K562 (cell line): ENCODE measurements around the gene AIFM3. TPM values are rescaled to one million over a fixed set of nuclear protein-coding genes. Genes with fewer than 3 reads are reported as not detected.

Experiments
- ATAC-seq: fragments of 200-7000 bp; cut with Tn5 transposase; 3 replicates; pipeline ENCODE4 v1.9.1; 2020; ENCODE audit warnings: moderate library complexity
- BruUV-seq: library from RNA; stranded (reverse); fragments of 400-500 nt; replicated peaks from 2 replicates; lab custom pipeline; 2021; lab: Mats Ljungman, UMichigan
- CTCF ChIA-PET: fragments of 300-600 bp; formaldehyde crosslinking; extraction: SDS; loops from one replicate; lab custom pipeline; 2021; ENCODE audit warnings: low intra/inter-chr PET ratio; lab: Yijun Ruan, JAX
- POLR2A ChIA-PET: fragments of 300-600, 350-650 bp; sonication (Branson Sonifier 250); formaldehyde crosslinking; extraction: SDS; loops from one replicate; lab custom pipeline; 2021; ENCODE audit warnings: antibody characterized with exemption, inconsistent platforms; lab: Yijun Ruan, JAX
- DNase-seq, 4 experiments: peaks; one replicate each; pipeline versions ENCODE4 v3.0.0 to v3.0.0-alpha.2; 2011 to 2018; ENCODE audit warnings: low spot score in 3 of 4, mixed read lengths in 3 of 4; ENCODE audit errors: extremely low read depth in 1 of 4
- FAIRE-seq: peaks from 2 replicates; lab custom pipeline; 2011; peaks lifted over from hg19 to GRCh38; lab: Jason Lieb, UNC
- H2AFZ ChIP-seq: 2 replicates; pipeline ENCODE4 v1.6.0; 2011; ENCODE audit warnings: low read depth, low read length, control low read depth, inconsistent platforms
- H3K27ac ChIP-seq: fragments of 200-600 bp; 3 replicates; pipeline ENCODE4 v1.8.0; 2011; ENCODE audit warnings: low read depth, mild to moderate bottlenecking, control low read depth, inconsistent platforms, low read length, moderate library complexity, mixed read lengths; ENCODE audit errors: extremely low read depth
- H3K27me3 ChIP-seq, 2 experiments: fragments of 300-600 bp in 1 of 2; 2 replicates in 1 of 2; 3 replicates in 1 of 2; pipeline versions ENCODE4 v1.6.0 to v1.8.0; 2011; ENCODE audit warnings: inconsistent platforms in 2 of 2, low read length in 2 of 2, mild to moderate bottlenecking in 1 of 2, mixed read lengths in 1 of 2, moderate library complexity in 1 of 2; ENCODE audit not compliant: control insufficient read depth in 2 of 2, insufficient read depth in 2 of 2
- H3K36me3 ChIP-seq: fragments of 300-600 bp; 3 replicates; pipeline ENCODE4 v1.8.0; 2011; ENCODE audit warnings: mild to moderate bottlenecking, low read length, inconsistent platforms; ENCODE audit not compliant: control insufficient read depth, insufficient read depth
- H3K4me1 ChIP-seq, 2 experiments: fragments of 200-600 bp in 1 of 2; replicated peaks in 1 of 2; 2 replicates in 1 of 2; 3 replicates in 1 of 2; pipeline versions ENCODE4 v1.5.1 to v1.8.0; 2011; ENCODE audit warnings: inconsistent platforms in 2 of 2, low read length in 2 of 2, mild to moderate bottlenecking in 1 of 2, mixed read lengths in 1 of 2, moderate library complexity in 1 of 2; ENCODE audit not compliant: control insufficient read depth in 2 of 2, insufficient read depth in 2 of 2
- H3K4me2 ChIP-seq: 2 replicates; pipeline ENCODE4 v1.6.1; 2011; ENCODE audit warnings: low read length, control low read depth, inconsistent platforms, mixed read lengths; ENCODE audit not compliant: insufficient read depth
- H3K4me3 ChIP-seq: fragments of 200-600 bp; sonication (generic), shearing (Covaris generic); 2 replicates; pipeline ENCODE4 v1.5.1; 2016; ENCODE audit warnings: control low read depth, inconsistent platforms
- H3K79me2 ChIP-seq: fragments of 200-600 bp; 3 replicates; pipeline ENCODE4 v1.8.0; 2011; ENCODE audit warnings: low read length, inconsistent platforms; ENCODE audit not compliant: control insufficient read depth, insufficient read depth
- H3K9ac ChIP-seq, 2 experiments: 2 replicates each; pipeline versions ENCODE4 v1.6.0 to v1.6.1; 2011; ENCODE audit warnings: low read depth in 2 of 2, low read length in 2 of 2, control low read depth in 1 of 2, inconsistent platforms in 1 of 2, mild to moderate bottlenecking in 1 of 2, mixed read lengths in 1 of 2; ENCODE audit not compliant: insufficient read depth in 1 of 2
- H3K9me1 ChIP-seq: one replicate; pipeline ENCODE4 v1.6.0; 2011; ENCODE audit warnings: inconsistent platforms, mild to moderate bottlenecking, low read length, moderate library complexity; ENCODE audit not compliant: control insufficient read depth, insufficient read depth
- H3K9me3 ChIP-seq: replicated peaks from 2 replicates; pipeline ENCODE4 v1.5.1; 2011; ENCODE audit warnings: low read depth, low read length, inconsistent platforms; ENCODE audit not compliant: control insufficient read depth, insufficient read depth
- H4K20me1 ChIP-seq: replicated peaks from 2 replicates; pipeline ENCODE4 v1.6.1; 2011; ENCODE audit warnings: low read length, inconsistent platforms, mixed read lengths; ENCODE audit not compliant: control insufficient read depth, insufficient read depth
- BHLHE40 ChIP-seq: IDR thresholded peaks from 2 replicates; pipeline ENCODE4 v1.6.1; 2011; ENCODE audit warnings: low read length, improper control_type of control experiment
- E2F6 ChIP-seq, 2 experiments: IDR thresholded peaks; 2 replicates each; pipeline ENCODE4 v1.6.1; 2011; ENCODE audit warnings: borderline replicate concordance in 1 of 2, control low read depth in 1 of 2, low read depth in 1 of 2, low read length in 1 of 2, mild to moderate bottlenecking in 1 of 2, mixed read lengths in 1 of 2, moderate library complexity in 1 of 2; ENCODE audit not compliant: insufficient read depth in 1 of 2, insufficient read length in 1 of 2, poor library complexity in 1 of 2, severe bottlenecking in 1 of 2; ENCODE audit errors: extremely low read depth in 1 of 2
- HMGXB4 ChIP-seq: sonication (generic); formaldehyde crosslinking; IDR thresholded peaks from 2 replicates; pipeline ENCODE4 v1.8.1; 2023; ENCODE audit warnings: mild to moderate bottlenecking, missing genetic modification reagents
- NR2F6 ChIP-seq: fragments of 450-650 bp; formaldehyde crosslinking; IDR thresholded peaks from 2 replicates; pipeline ENCODE4 v1.4.0; 2020; ENCODE audit warnings: mild to moderate bottlenecking
- REST ChIP-seq, 2 experiments: fragments of 450-650 bp; formaldehyde crosslinking in 1 of 2; IDR thresholded peaks; 2 replicates each; pipeline versions ENCODE4 v1.4.0 to v1.6.1; 2014 to 2020; ENCODE audit warnings: mild to moderate bottlenecking in 2 of 2, borderline replicate concordance in 1 of 2, low read depth in 1 of 2
- SIRT6 ChIP-seq: IDR thresholded peaks from one replicate; pipeline ENCODE4 v1.6.1; 2012; ENCODE audit warnings: low read depth, mild to moderate bottlenecking, control low read depth, inconsistent platforms, low read length, moderate library complexity
- WGBS: fragments of 100-300 bp; shearing (Covaris generic); methylation state at CpG from one replicate; pipeline ENCODE4 v1.1.6; 2016; ENCODE audit warnings: low coverage, mixed read lengths; ENCODE audit not compliant: insufficient coverage; ENCODE audit errors: missing lambda C conversion rate; 5-methylcytosine and 5-hydroxymethylcytosine counted together
- in situ Hi-C: fragments of 300-500 bp; cut with MboI; formaldehyde crosslinking; loops from 4 replicates; pipeline ENCODE4 v1.15.0; 2018; ENCODE audit warnings: inconsistent platforms, mixed read lengths
- intact Hi-C: fragments of 100-400 bp; cut with micrococcal nuclease; formaldehyde crosslinking; loops from 2 replicates; pipeline ENCODE4 v1.14.2; 2022
- polyA plus RNA-seq, 8 experiments: library from polyadenylated mRNA; depleted of rRNA in 4 of 8; stranded (reverse) in 5 of 8; unstranded in 3 of 8; fragments of >200 nt; fragmentation: Nextera tagmentation in 2 of 8; fragmentation: Illumina TruSeq in 1 of 8; extraction: Ambion mirVana in 2 of 8; extraction: Trizol in 1 of 8; gene quantifications; 2 replicates each; pipeline versions ENCODE4 v1.2.1 to v1.2.3, GENCODE V29; 2011 to 2014; ENCODE audit warnings: inconsistent platforms in 1 of 8, missing spikeins in 1 of 8
- total RNA-seq, 7 experiments: library from RNA; depleted of rRNA in 6 of 7; stranded (reverse); fragments of >200 nt in 6 of 7; fragmentation: Illumina TruSeq in 2 of 7; extraction: Trizol in 2 of 7; gene quantifications; 2 replicates each; pipeline versions ENCODE4 v1.2.1 to v1.2.3, GENCODE V29; 2011 to 2021; ENCODE audit warnings: low replicate concordance in 1 of 7

The AIFM3 gene
- total and polyA plus RNA-seq, 9 of the 15 experiments (the other 6 are each of a cell fraction or from before 2014, with no cell fraction given) = 0.03 to 0.20 (median 0.07) TPM; not detected in 1

- Histone ChIP-seq H3K27me3 (peaks cover 21 to 36% of the 10 kb centered on the region in 2 experiments; a peak in 4 of 5 replicates), H2AFZ (peak overlapping the region; percentile 24; the same call in 1 of the 2 replicates), H3K79me2 (peaks cover 23% of the 10 kb centered on the region), H4K20me1 (no peaks in the 10 kb centered on the region; the same call in 1 of the 2 replicates), H3K9ac (peak overlapping the region in 1 of 2 experiments; percentile 97; a peak in 1 of 4 replicates), H3K4me1 (peaks cover 19 to 62% of the 10 kb centered on the region in 2 experiments), H3K27ac (no peak overlapping the region), H3K36me3 (peaks cover 15% of the 10 kb centered on the region), H3K4me3 (no peak overlapping the region), H3K9me1 (peaks cover 5% of the 10 kb centered on the region), H3K4me2 (no peak overlapping the region), H3K9me3 (peaks cover 11% of the 10 kb centered on the region)
- WGBS = 70% methylated on average over 39 of the region's 39 CpGs
- ATAC-seq (peak; percentile 1; the same call in 2 of the 3 replicates), FAIRE-seq (no peak), DNase-seq (peak; percentile 64 to 98 (median 92))
- BruUV-seq = no TSS peak
- intact Hi-C loops (no loop called here), in situ Hi-C loops (no loop called here)
- POLR2A ChIA-PET = interaction anchor here (0.6 to 64.4 kb wide), 6 partner anchors 9 to 223 kb away, joined by 3 to 1556 read pairs (median 48); partner anchors contain the start of genes AIFM3, CRKL and THAP7
- CTCF ChIA-PET = no interaction called here
- TF ChIP-seq HMGXB4 (CRISPR knock-in tag) (0 out of 2 replicates have a peak, but pooled peaks have one; percentile 15), E2F6 (IDR thresholded peaks at IDR 0.05; ENCODE audit: borderline replicate concordance in 1 of 2, extremely low read depth in 1 of 2, insufficient read depth in 1 of 2, insufficient read length in 1 of 2, low read depth in 1 of 2, low read length in 1 of 2, poor library complexity in 1 of 2, severe bottlenecking in 1 of 2) (peak; percentile 40 to 80), REST (IDR thresholded peaks at IDR 0.05; ENCODE audit: borderline replicate concordance) (no peak), REST (CRISPR knock-in tag; IDR thresholded peaks at IDR 0.05; ENCODE audit: low read depth) (0 out of 2 replicates have a peak, but pooled peaks have one; percentile 33), NR2F6 (CRISPR knock-in tag) (no peak), BHLHE40 (peak; percentile 54; the same call in 1 of the 2 replicates), SIRT6 (no peak)
Observed at GRCh38 chr22:20979243-20979809, 12.3 kb downstream of the AIFM3 start.
